ENCODE measurements around the gene RNF111. TPM values are rescaled to one million over a fixed set of nuclear protein-coding genes. Genes with fewer than 3 reads are reported as not detected.

RNF111 gene
- total and polyA plus RNA-seq, 8 donors: 4.3 to 37.1 (median 11.4) TPM

DNA sequence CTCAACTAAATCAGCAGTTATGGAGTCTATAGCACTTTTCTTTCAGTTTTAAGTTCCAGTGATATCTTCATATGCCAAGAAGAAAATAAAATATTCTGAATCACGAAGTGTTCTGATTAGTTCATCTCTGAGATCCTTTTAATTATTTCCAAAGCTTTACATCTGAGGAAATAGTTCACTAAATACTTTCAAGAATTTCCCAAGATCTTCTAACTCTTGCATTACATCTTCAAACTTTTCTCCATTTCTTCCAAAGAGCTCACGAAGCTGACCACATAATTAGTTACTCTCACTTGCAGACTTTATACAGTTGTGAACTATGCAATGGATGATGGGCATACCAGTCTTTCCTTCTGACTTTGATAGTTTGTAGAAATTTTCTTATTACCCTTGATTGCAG, 4.2 kb upstream of the RNF111 start:
- no peak for DNase-seq
- H3K27me3 ChIP-seq: no peaks in the 10 kb centered on the region
- intact Hi-C loops (cut with DNase I; ENCODE audit: low total_unique reads): no loop called here
- no peak overlapping the region for H3K4me3 ChIP-seq
- H3K27ac ChIP-seq: no peak overlapping the region
- no peaks in the 10 kb centered on the region for H3K9me3 ChIP-seq
- no peaks in the 10 kb centered on the region for H3K36me3 ChIP-seq
- 72 to 84% (median 82%) methylated on average over 2 of the region's 2 CpGs for WGBS, 5 donors
- peaks cover 0 to 33% (median 7%) of the 10 kb centered on the region in 4 donors for H3K4me1 ChIP-seq
- no peak for TF ChIP-seq POLR2AphosphoS5 (IDR thresholded peaks at IDR 0.05)
- TF ChIP-seq, protein P1, sequence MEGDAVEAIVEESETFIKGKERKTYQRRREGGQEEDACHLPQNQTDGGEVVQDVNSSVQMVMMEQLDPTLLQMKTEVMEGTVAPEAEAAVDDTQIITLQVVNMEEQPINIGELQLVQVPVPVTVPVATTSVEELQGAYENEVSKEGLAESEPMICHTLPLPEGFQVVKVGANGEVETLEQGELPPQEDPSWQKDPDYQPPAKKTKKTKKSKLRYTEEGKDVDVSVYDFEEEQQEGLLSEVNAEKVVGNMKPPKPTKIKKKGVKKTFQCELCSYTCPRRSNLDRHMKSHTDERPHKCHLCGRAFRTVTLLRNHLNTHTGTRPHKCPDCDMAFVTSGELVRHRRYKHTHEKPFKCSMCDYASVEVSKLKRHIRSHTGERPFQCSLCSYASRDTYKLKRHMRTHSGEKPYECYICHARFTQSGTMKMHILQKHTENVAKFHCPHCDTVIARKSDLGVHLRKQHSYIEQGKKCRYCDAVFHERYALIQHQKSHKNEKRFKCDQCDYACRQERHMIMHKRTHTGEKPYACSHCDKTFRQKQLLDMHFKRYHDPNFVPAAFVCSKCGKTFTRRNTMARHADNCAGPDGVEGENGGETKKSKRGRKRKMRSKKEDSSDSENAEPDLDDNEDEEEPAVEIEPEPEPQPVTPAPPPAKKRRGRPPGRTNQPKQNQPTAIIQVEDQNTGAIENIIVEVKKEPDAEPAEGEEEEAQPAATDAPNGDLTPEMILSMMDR (IDR thresholded peaks at IDR 0.05): no peak
- TF ChIP-seq EP300 (IDR thresholded peaks at IDR 0.05): no peak
- TF ChIP-seq POLR2A (IDR thresholded peaks at IDR 0.05): no peak

DNA sequence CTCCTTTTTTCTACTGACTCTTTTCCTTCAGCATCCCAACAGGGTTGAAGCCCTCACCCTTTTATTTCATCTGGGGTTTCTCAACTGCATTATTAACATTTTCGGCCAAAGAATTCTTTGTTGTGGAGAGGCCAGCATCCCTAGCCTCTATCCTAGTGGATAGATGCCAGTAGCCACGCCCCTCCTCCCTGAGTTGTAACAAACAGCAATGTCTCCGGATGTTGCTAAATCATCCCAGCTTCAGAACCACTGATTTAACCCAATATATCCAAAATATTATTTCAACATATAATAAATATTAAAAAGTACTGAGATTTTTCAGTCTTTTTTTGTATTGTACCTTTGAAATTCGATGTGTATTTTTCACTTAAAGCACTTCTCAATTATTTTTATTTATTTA, 2.0 kb upstream of the RNF111 start:
- intact Hi-C loops (cut with DNase I; ENCODE audit: low total_unique reads): no loop called here
- no peaks in the 10 kb centered on the region for H3K36me3 ChIP-seq
- TF ChIP-seq, protein P1 (IDR thresholded peaks at IDR 0.05): no peak
- TF ChIP-seq POLR2A (IDR thresholded peaks at IDR 0.05) (no peak), EP300 (IDR thresholded peaks at IDR 0.05) (no peak), POLR2AphosphoS5 (IDR thresholded peaks at IDR 0.05) (no peak)
- peak in 1 of 2 donors; percentile 26 for DNase-seq
- no peaks in the 10 kb centered on the region for H3K9me3 ChIP-seq
- WGBS, 5 donors: 38 to 46% (median 43%) methylated on average over 4 of the region's 4 CpGs
- H3K4me1 ChIP-seq: peaks cover 9 to 40% (median 21%) of the 10 kb centered on the region in 4 donors
- H3K27me3 ChIP-seq: no peaks in the 10 kb centered on the region
- H3K27ac ChIP-seq: no peak overlapping the region
- H3K4me3 ChIP-seq: no peak overlapping the region

DNA sequence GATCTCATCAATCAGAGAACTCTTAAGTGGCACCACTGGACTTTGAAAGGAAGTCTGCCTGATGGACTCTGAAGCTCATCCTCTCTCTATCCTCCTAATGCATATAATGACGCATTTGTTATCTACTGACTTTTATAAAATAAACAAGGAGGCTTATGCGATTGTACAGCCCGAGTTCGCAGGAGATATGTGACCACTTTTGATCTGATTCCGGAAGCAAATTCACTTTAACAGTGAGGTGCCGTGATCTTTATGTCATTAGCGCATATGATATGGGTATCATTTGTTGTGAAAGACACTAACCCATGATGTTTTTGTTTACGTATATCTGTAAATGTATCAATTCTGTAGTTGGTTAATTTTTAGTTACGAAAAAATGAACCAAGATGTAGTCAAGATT, 427 bp upstream of the RNF111 start:
- intact Hi-C loops (cut with DNase I; ENCODE audit: low total_unique reads): no loop called here
- H3K4me1 ChIP-seq: peaks cover 13 to 33% (median 25%) of the 10 kb centered on the region in 4 donors
- peak overlapping the region in 4 of 5 donors; percentile 92 to 98 (median 94) for H3K27ac ChIP-seq
- DNase-seq: peak in 1 of 2 donors; percentile 43
- H3K36me3 ChIP-seq: peaks cover 1 to 13% (median 7%) of the 10 kb centered on the region in 4 donors
- H3K27me3 ChIP-seq: no peaks in the 10 kb centered on the region
- peak overlapping the region; percentile 77 to 94 (median 93) for H3K4me3 ChIP-seq
- no peaks in the 10 kb centered on the region for H3K9me3 ChIP-seq
- TF ChIP-seq EP300 (IDR thresholded peaks at IDR 0.05) (no peak), POLR2AphosphoS5 (IDR thresholded peaks at IDR 0.05) (no peak), POLR2A (IDR thresholded peaks at IDR 0.05) (no peak)
- TF ChIP-seq, protein P1 (IDR thresholded peaks at IDR 0.05): no peak
- 4 to 7% (median 5%) methylated on average over 9 of the region's 9 CpGs for WGBS, 5 donors

DNA sequence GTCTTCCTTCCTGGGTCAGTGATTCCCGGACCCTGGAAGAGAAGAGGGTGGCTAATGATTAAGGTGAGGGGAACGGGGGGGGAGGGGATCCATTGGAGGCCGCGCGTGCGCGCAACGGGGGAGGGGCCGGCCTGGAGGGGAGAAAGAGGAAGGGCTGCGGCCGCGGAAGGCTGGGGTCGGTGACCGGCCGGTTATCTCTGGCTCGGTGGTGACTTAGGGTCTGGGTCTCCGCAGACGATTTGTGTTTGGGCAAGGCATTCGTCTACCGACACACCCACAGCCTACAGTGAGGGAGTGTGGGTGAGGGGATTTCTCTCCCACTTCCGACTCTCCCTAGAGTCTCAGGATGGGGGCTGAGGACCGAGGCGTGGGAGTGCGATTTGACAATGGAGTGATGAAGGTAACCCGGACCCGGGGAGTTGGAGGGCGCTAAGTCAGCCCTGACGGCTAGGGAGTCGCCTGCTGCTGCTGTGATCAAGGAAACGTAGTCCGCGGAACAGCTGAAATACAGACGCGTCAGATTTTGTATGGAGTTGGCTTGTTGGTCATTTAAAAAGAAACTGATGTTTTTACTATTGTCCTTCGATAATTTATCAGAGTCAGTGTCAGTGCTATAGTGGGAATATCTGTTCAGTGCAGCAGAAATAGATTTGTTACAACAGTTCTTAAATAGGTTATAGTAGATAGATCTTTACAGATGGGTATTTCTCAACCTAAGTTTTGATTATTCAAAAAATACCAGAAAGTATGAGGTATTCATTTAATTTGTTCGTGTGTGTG, 733 bp downstream of the RNF111 start:
- WGBS, 5 donors: 0 to 1% (median 0%) methylated on average over 35 to 36 of the region's 36 CpGs
- H3K4me3 ChIP-seq: peak overlapping the region; percentile 77 to 94 (median 93)
- TF ChIP-seq EP300 (IDR thresholded peaks at IDR 0.05): no peak
- TF ChIP-seq, protein P1 (IDR thresholded peaks at IDR 0.05): no peak
- TF ChIP-seq POLR2AphosphoS5 (IDR thresholded peaks at IDR 0.05): no peak
- TF ChIP-seq POLR2A (IDR thresholded peaks at IDR 0.05): no peak
- H3K4me1 ChIP-seq: peaks cover 14 to 36% (median 26%) of the 10 kb centered on the region in 4 donors
- peak; percentile 75 to 89 for DNase-seq
- peaks cover 7 to 21% (median 17%) of the 10 kb centered on the region in 4 donors for H3K36me3 ChIP-seq
- no peaks in the 10 kb centered on the region for H3K27me3 ChIP-seq
- H3K27ac ChIP-seq: peak overlapping the region; percentile 92 to 98 (median 94)
- intact Hi-C loops (cut with DNase I; ENCODE audit: low total_unique reads): no loop called here
- no peaks in the 10 kb centered on the region for H3K9me3 ChIP-seq
